ENCODE data around the gene CHAF1A. TPM values are rescaled to one million over a fixed set of nuclear protein-coding genes. Genes with fewer than 3 reads are reported as not detected.

Gene CHAF1A
- total RNA-seq, 2 donors from 2014 or later = 2.6 to 5.0 TPM

GRCh38 chr19:4365791-4366665, 36.4 kb upstream of the CHAF1A start:
- Histone ChIP-seq H3K4me3 (no peak overlapping the region), H3K36me3 (peaks cover 53% of the 10 kb centered on the region), H3K4me1 (peaks cover 0 to 45% of the 10 kb centered on the region in 2 donors), H3K27ac (no peak overlapping the region), H3K9me3 (no peaks in the 10 kb centered on the region), H3K27me3 (no peaks in the 10 kb centered on the region)
- TF ChIP-seq CTCF (IDR thresholded peaks at IDR 0.05) = no peak
- no peak for DNase-seq (ENCODE audit: low spot score)

GRCh38 chr19:4366666-4367335, 35.6 kb upstream of the CHAF1A start:
- DNase-seq (ENCODE audit: low spot score) = no peak
- H3K27me3 ChIP-seq = no peaks in the 10 kb centered on the region
- TF ChIP-seq CTCF (IDR thresholded peaks at IDR 0.05) = no peak
- peaks cover 0 to 52% of the 10 kb centered on the region in 2 donors for H3K4me1 ChIP-seq
- no peak overlapping the region for H3K4me3 ChIP-seq
- H3K27ac ChIP-seq = no peak overlapping the region
- H3K36me3 ChIP-seq = peaks cover 46% of the 10 kb centered on the region
- no peaks in the 10 kb centered on the region for H3K9me3 ChIP-seq

GRCh38 chr19:4367336-4367723, 35.1 kb upstream of the CHAF1A start:
- no peak for TF ChIP-seq CTCF (IDR thresholded peaks at IDR 0.05)
- H3K27me3 ChIP-seq = no peaks in the 10 kb centered on the region
- peaks cover 0 to 58% of the 10 kb centered on the region in 2 donors for H3K4me1 ChIP-seq
- H3K27ac ChIP-seq = peak overlapping the region in 1 of 2 donors; percentile 68
- no peak overlapping the region for H3K4me3 ChIP-seq
- peaks cover 40% of the 10 kb centered on the region for H3K36me3 ChIP-seq
- no peak for DNase-seq (ENCODE audit: low spot score)
- no peaks in the 10 kb centered on the region for H3K9me3 ChIP-seq

- H3K4me3 ChIP-seq = no peak overlapping the region
- no peaks in the 10 kb centered on the region for H3K27me3 ChIP-seq
- no peak for DNase-seq (ENCODE audit: low spot score)
- peaks cover 0 to 62% of the 10 kb centered on the region in 2 donors for H3K4me1 ChIP-seq
- H3K9me3 ChIP-seq = no peaks in the 10 kb centered on the region
- no peak for TF ChIP-seq CTCF (IDR thresholded peaks at IDR 0.05)
- peak overlapping the region; percentile 66 to 68 for H3K27ac ChIP-seq
- peaks cover 36% of the 10 kb centered on the region for H3K36me3 ChIP-seq
These were observed 34.7 kb upstream of the CHAF1A start for GRCh38 chr19:4367781-4368127.

- no peak for DNase-seq (ENCODE audit: low spot score)
These were observed 34.2 kb upstream of the CHAF1A start for GRCh38 chr19:4368128-4368820.

More at GRCh38 chr19:4368128-4368820, 34.2 kb upstream of the CHAF1A start:
- TF ChIP-seq CTCF (IDR thresholded peaks at IDR 0.05) = no peak
- Histone ChIP-seq H3K4me3 (no peak overlapping the region), H3K27me3 (no peaks in the 10 kb centered on the region), H3K36me3 (peaks cover 31% of the 10 kb centered on the region), H3K27ac (peak overlapping the region; percentile 66 to 68), H3K9me3 (no peaks in the 10 kb centered on the region), H3K4me1 (peaks cover 0 to 67% of the 10 kb centered on the region in 2 donors)
